Activated CD4-positive, alpha-beta T cell treated with anti-CD3 and anti-CD28 coated beads for 4 hours (primary cell): Measurements from ENCODE around the gene SDF4.
"Not testable (repeated sequence)": the region's sequence is repeated elsewhere in the genome, so short reads cannot be mapped to it uniquely, and the experiment has no call there.

Experiments used
- DNase-seq, 2 donors: peaks; one replicate each; pipeline ENCODE4 v3.0.0-alpha.2; 2020

Gene SDF4

GRCh38 chr1:1196431-1197187, 35.2 kb downstream of the SDF4 start:
- no peak for DNase-seq

GRCh38 chr1:1195726-1196125, 36.1 kb downstream of the SDF4 start:
- not testable (repeated sequence) for DNase-seq

GRCh38 chr1:1194723-1195122, 37.1 kb downstream of the SDF4 start:
- DNase-seq = no peak

- no peak for DNase-seq
These were observed 40.1 kb downstream of the SDF4 start for GRCh38 chr1:1191734-1192133.

- no peak for DNase-seq
These were observed 42.7 kb downstream of the SDF4 start for GRCh38 chr1:1189111-1189510.

- no peak for DNase-seq
These were observed 43.9 kb downstream of the SDF4 start for GRCh38 chr1:1187938-1188337.

- DNase-seq = no peak
These were observed 46.6 kb downstream of the SDF4 start for GRCh38 chr1:1185101-1185765.

GRCh38 chr1:1183833-1184775, 47.7 kb downstream of the SDF4 start:
- DNase-seq = no peak

- DNase-seq = no peak
These were observed 48.5 kb downstream of the SDF4 start for GRCh38 chr1:1183221-1183747.

- no peak for DNase-seq
These were observed 49.1 kb downstream of the SDF4 start for GRCh38 chr1:1182491-1183220.

- DNase-seq = no peak
These were observed 49.8 kb downstream of the SDF4 start for GRCh38 chr1:1181938-1182410.

- no peak for DNase-seq
These were observed 50.5 kb downstream of the SDF4 start for GRCh38 chr1:1181129-1181937.

GRCh38 chr1:1179983-1180861, 51.6 kb downstream of the SDF4 start:
- DNase-seq = no peak

GRCh38 chr1:1179346-1179982, 52.3 kb downstream of the SDF4 start:
- DNase-seq = no peak

- DNase-seq = no peak
These were observed 52.9 kb downstream of the SDF4 start for GRCh38 chr1:1178794-1179331.

- no peak for DNase-seq
These were observed 54.2 kb downstream of the SDF4 start for GRCh38 chr1:1177452-1178206.

- no peak for DNase-seq
These were observed 54.9 kb downstream of the SDF4 start for GRCh38 chr1:1176931-1177330.

- DNase-seq = not testable (repeated sequence)
These were observed 55.6 kb downstream of the SDF4 start for GRCh38 chr1:1176063-1176761.
